GM10266 (cell line): ENCODE measurements around the gene PCDHB13.

Experiments
- DNase-seq: peaks from one replicate; pipeline ENCODE4 v3.0.0; 2012; ENCODE audit errors: extremely low spot score
- TF ChIP-seq, protein P1 (sequence below): IDR thresholded peaks from 2 replicates; pipeline ENCODE4 v1.5.1; 2012; ENCODE audit warnings: mild to moderate bottlenecking, low read depth; ENCODE audit not compliant: control insufficient read depth, insufficient read depth; ENCODE audit errors: missing control alignments

The PCDHB13 gene

DNA sequence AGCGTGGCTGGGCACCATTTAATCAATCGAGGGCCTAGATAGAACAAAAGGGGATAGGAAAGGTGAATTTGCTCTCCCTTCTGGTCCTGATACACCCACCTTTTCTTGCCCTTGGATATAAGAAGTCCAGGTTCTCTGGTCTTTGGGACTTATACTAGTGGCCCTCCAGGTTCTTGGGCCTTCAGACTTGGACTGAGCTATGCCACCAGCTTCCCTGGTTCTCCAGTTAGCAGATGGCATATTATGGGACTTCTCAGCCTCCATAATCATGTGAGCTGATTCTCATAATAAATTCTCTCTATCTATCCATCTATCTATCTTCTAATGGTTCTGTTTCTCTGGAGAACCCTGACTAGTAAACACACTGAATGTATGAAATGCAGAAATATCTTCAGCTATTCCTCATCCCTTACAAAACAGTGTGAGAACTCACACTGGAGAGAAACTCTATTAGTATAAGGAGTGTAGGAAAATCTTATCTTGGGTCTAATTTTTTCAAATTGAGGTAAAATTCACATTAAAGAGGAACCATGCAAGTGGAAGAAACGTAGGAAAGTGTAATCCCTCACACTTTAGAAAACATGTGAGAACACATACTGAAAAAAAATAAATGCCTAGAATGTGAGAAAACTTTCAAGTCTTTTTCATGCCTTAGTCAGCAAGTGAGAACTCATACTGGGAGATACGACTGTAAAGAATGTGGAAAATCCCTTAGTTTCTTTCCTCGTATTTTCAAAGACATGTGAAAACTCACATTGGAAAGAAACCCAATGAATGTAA, 46.9 kb downstream of the PCDHB13 start:
- no peak for DNase-seq
- TF ChIP-seq, protein P1, sequence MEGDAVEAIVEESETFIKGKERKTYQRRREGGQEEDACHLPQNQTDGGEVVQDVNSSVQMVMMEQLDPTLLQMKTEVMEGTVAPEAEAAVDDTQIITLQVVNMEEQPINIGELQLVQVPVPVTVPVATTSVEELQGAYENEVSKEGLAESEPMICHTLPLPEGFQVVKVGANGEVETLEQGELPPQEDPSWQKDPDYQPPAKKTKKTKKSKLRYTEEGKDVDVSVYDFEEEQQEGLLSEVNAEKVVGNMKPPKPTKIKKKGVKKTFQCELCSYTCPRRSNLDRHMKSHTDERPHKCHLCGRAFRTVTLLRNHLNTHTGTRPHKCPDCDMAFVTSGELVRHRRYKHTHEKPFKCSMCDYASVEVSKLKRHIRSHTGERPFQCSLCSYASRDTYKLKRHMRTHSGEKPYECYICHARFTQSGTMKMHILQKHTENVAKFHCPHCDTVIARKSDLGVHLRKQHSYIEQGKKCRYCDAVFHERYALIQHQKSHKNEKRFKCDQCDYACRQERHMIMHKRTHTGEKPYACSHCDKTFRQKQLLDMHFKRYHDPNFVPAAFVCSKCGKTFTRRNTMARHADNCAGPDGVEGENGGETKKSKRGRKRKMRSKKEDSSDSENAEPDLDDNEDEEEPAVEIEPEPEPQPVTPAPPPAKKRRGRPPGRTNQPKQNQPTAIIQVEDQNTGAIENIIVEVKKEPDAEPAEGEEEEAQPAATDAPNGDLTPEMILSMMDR = no peak

DNA sequence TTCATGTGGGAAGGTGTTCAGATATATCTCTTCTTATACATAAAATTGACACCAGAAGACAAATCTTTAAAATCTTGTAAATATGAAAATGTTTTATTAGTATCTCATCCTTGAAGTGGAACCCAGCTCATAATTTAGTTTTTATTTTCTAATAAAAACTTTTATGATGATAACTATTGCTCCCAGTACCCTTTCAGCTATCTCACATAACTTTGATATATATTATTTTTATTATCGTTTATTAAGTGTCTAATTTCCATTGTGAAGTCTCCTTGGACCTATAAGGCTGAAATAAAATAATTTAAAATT, 47.5 kb downstream of the PCDHB13 start:
- DNase-seq = no peak
- TF ChIP-seq, protein P1 = no peak
